ENCODE measurements around the gene RYR2.

DNA sequence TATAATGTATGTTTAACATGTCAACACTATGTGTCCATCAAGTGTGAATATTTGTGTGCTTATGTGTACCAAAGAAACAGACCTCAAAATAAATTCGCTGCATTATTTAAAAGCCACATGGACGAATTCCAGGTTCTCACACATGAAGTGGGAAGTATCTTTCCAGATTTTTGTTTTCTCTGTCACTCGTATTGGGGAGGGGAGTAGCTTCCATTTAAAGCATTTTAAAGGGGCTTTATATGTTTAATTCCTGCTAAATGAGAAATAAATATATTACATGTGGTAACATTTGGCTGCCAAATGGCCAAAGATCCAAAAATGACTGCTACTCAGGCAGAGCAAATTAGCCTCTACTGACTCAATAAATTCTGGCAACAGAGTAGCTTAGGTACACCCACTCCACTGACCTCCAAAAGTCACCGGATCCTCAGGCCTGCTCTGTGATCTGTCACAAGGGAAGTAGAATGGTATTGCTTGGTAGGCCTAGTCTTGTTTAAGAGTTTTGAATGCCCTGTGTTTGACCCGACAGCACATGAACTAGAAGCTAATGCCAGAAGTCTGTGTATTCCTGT, 670.7 kb downstream of the RYR2 start:
- TF ChIP-seq MYC (IDR thresholded peaks at IDR 0.05; ENCODE audit: borderline replicate concordance, low read length): no peak
- TF ChIP-seq, protein P1, sequence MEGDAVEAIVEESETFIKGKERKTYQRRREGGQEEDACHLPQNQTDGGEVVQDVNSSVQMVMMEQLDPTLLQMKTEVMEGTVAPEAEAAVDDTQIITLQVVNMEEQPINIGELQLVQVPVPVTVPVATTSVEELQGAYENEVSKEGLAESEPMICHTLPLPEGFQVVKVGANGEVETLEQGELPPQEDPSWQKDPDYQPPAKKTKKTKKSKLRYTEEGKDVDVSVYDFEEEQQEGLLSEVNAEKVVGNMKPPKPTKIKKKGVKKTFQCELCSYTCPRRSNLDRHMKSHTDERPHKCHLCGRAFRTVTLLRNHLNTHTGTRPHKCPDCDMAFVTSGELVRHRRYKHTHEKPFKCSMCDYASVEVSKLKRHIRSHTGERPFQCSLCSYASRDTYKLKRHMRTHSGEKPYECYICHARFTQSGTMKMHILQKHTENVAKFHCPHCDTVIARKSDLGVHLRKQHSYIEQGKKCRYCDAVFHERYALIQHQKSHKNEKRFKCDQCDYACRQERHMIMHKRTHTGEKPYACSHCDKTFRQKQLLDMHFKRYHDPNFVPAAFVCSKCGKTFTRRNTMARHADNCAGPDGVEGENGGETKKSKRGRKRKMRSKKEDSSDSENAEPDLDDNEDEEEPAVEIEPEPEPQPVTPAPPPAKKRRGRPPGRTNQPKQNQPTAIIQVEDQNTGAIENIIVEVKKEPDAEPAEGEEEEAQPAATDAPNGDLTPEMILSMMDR (IDR thresholded peaks at IDR 0.05): no peak

Measured in A549 (cell line).